NCI-H1105 treated with DMSO at 0.1 percent for 48 hours (cell line): Measurements from ENCODE around the gene CYP46A1.

Experiments
- DNase-seq: peaks from one replicate; lab custom pipeline; 2025; lab: John Stamatoyannopoulos, UW

CYP46A1 gene

DNA sequence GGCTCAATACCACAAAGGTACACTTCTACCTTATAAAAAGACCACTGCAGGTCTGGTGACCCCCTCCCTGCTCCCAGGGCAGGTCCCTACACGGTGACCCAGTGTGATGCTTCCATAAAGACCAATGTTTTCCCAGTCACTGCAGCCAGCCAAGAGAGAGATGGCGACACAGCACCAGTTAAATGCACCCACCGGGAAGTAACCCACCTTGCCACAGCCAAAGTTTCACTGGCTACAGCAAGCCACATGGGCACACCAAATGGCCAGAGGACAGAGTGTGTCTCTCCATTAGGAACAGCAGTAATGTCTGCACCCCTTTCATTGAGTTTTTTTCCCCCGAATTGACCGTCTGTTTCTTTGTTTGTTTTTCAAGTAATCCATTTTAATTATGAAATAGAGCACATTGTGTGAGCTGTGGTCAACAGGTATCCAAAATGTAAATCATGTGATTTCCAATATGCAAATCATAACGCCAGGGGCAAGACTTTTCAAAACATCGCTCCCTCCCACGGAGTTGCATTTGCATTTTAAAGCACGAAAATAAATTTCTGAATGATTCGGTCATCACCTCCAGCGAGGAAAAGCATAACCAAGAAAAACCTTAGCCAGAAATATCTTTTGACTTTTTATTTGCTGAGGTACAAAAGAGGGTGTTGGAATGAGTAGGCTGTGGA is 60.2 kb downstream of the CYP46A1 start:
- DNase-seq: no peak

DNA sequence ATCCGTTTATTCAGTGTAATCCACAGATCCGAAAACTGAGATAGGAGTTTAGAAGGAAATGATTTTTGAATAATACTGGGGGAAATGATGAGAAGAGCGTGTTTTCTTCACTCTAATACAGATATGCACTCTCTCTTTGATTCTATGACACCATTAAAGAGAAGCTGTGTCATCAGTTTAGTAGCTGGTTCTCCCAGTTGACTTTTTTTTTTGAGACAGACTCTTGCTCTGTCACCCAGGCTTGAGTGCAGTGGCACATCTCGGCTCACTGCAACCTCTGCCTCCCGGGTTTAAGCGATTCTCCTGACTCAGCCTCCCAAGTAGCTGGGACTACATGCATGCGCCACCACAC is 60.8 kb downstream of the CYP46A1 start:
- DNase-seq: no peak

DNA sequence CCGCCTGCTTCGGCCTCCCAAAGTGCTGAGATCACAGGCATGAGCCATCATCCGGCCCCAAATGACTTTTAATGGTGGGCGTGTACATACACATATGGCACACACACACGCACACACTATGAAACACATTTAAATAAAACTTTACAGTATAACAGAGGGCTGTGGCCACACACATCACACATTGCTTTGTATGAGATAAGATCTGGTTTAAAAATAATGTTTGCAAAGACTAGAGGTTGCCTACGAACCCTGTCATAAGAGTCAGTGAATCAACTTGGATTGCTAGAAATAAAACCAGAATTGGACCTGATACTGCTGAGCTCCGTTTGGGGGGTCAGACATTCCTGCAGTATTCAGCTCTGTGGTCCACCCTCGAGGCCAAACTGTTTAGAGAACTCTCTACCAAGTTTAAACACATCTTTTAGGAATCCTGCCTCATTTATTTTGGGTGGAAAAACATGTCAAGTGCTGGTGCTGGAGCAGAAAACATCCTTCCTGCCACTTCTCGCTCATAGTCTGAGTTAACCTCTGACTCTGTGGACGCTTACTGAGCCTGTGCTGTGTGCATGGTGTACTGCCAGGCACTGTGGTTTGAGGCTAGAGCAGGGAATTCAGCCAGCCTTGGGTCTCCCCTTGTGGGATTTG is 61.3 kb downstream of the CYP46A1 start:
- no peak for DNase-seq

DNA sequence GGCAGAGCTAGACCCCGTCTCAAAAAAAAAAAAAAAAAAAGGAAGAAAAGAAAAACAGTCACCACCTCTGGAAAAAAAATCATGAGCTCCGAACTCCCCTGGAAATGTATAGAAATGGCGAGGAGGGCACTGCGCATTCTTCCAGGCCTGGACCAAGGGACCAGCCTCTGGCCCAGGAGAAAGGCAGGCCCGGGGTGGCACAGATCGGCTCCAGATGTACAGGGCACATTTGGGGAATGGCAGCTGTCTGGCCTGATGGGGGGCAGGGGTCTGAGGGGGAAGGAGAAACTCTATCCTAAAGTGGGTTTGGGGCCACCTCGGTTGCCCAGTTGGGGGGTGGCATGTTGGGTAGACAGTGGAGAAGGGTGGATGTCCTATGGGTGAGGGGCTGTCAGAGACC is 63.1 kb downstream of the CYP46A1 start:
- no peak for DNase-seq

GRCh38 chr14:99747582-99748330 is 63.7 kb downstream of the CYP46A1 start:
- no peak for DNase-seq

GRCh38 chr14:99748529-99748928 is 64.4 kb downstream of the CYP46A1 start:
- DNase-seq: no peak

DNA sequence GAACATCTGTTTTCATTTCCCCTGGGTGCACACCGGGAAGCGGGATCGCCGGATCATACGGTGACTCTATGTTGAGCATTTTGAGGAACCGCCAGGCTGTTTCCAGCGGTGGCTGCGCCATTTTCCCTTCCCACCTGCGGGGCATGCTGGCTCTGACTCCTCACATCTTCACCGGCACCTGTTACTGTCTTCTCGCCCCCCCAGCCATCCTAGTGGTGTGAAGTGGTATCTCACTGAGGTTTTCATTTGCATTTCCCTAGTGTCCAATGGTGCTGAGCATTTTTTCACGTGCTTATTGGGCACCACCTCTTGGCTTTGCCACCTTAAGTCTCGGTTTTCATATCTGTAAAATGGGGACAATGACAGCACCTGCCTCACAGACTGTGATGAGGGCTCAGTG is 65.0 kb downstream of the CYP46A1 start:
- DNase-seq: no peak

- no peak for DNase-seq
Observed at GRCh38 chr14:99749763-99750715, 65.9 kb downstream of the CYP46A1 start.

DNA sequence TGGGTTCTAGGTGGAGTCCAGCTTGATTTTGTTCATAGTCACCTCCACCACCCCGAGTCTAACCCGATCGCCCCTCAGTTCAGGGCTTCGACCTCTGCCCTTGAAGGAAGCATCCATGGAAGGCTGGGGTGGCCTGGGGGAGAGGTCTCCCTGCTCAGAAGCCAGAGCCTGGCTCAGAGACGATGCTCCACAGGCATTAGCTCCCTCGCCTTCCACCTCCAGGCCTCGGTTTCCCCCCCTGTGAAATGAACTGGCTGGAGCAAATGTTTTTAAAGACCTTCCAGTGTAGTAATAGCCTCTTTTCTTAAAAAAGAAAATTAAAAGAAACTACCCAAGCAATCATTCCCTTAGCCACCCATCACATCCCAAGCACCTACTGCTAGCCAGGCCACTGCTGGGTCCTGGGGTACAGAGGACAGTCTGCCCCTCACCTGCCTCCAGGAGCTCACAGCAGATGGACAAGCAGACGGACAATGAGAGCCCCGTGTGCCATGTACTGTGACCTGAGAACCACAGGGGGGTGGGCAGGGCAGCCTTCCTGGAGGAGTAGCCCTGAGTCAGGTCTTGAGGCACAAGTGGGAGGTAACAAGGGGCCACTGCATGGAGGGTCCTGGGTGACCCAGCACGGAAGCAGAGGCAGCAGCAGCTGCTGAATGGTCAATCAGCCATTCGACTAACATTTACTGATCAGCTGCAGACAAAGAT is 66.8 kb downstream of the CYP46A1 start:
- DNase-seq: no peak

DNA sequence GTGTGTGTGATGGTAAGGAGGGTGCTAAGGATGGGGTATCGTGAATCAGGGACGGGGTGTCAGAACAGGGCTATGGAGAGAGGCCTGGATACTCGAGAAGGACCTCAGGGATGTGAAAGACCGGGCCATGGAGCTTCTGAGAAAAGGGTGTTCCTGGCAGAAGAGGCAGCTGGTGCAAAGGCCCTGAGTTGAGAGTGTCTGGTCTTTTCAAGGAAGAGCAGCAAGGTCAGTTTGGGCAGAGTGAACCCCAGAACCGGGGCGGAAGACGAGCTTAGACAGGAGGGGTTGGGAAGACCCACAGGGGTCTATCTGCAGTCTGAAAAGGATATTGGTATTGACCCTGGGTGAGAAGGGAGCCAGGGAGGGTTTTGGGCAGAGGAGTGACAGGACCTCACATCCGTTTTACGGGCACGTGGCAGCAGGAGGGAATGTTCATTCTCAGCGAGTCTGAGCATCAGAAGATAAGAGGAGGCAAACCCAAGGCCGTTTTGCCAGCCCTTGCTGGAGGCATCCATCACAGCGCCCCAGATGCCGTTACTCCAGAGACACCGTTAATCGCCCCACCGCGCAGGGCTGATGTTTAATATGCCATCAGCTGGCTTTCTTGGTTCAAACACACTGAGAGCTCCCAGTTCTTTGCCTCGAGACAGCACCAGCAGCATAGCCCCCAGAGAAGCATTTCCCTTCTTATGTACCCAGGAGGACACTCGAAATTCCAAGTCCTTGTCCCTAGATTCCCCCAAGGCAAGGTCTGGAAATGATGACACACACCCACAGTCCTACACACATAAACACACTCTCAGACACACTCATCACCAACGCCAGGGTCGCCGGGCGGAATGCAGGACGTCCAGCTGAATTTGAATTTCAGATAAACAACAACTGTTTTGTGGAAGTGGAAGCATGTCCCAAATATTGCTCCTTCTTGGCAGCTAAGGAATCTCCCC is 67.7 kb downstream of the CYP46A1 start:
- DNase-seq: no peak

DNA sequence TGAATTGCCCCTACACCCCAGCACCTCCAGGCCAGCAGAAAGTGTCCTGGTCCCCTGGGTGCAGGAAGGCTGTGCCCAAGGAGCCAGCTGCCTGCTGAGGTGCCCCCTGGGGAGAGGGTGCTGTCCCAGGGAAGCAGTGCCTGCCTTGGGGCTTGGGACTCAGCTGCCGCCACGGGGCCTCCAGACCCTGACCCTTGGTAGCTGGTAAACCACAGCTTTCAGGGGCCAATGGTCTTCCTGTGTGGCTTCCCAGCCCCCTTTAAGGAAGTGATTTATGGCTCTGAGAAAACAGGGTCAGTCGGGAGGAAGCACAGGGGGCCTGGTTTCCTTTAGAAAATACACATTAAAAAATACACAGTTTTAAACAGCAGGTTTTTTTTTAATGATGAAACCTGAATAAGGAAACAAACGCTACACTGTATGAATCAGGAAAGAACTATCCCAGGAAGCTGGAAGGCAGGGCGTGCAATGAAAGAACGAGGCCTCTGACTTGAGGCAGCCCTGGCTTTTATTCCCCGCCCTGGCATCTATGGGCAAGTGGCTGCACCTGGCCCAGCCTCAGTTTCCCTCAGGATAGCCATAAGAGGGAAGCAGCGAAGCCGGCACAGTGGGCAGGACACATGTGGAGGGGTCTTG is 68.5 kb downstream of the CYP46A1 start:
- DNase-seq: no peak

DNA sequence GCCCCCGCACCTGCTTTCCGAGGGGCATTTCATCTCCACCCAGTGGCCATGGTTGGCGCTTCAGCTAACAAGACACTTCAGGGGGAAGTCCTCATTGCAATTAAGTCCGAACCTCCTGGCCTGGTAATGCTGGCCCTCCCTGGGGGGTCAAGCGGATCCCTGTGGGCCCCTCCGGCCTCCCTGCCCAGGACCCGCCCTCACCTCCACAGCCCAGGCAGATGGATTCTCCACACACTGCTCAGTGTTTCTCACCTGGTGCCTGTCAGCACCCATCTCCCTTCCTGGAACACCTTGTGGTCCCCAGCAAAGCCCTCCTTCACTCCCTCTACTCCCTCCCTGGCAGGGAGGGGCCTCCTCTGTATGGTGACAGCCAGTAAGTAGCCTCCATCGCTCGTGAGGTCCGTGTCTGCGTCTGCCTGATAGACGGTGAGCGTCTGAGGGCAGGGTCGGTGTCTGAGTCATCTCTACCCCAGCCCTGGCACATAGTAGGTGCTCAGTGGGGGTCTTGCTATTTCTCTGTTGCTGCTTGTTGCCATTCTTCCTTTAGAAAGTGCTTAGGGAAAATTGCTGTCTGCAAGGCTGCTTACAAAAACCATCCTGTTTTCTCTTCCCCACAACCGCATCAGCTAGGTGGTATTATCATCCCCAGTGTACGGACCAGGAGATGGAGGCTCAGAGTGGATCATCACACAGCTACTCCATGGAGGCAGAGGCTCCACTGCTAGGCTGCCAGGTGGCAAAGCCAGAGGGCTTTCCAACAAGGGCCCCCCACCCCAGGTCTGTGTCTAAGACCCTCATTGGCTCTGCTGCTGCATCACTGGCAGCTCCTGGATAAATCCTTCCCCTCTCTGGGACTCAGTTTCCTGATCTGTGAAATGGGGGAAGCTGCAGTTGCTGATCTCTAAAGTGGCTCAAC is 69.4 kb downstream of the CYP46A1 start:
- DNase-seq: no peak

DNA sequence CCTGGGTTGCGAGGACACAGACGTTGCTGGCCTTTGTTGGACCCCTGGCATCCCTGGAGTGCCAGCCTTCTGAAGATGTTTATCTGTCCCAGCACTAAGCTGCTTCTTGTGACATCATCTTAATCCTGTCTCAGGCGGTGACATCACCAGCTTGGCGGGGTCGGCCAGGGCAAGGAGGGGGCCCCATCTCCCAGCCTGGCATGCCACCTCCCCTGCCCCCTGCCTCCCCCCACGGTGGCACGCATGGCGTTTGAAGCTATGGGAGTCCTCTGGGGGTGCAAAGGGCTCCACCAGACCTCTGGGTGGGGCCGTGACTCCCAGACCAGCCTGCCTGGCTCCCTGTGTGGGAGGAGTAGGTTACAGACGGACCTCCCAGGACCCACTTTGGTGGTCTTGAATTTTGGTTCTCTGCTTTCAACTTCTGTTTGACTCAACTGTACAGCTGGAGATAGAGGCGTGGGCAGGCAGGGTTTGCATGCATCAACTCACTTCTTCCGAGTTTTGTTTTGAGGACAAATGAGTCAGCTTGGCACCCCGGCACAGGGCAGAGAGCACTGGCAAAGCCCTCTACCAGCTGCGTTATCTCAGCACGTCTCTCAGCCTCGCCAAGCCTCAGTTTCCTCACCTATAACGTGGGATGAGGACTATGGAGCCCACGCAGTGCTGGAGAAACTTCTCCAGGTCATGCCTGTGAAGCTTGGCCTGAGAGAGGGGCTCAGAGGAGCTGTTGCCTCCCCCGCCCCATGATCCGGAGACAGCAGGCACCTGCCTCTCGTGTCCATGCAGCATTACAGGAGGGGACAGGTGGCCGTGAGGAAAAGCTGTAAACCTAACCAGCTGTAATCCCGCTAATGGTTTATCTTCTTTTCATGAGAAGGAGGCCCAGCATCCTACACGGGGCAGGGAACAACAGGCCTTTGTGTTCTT is 70.3 kb downstream of the CYP46A1 start:
- DNase-seq: no peak

- DNase-seq: no peak
Observed at GRCh38 chr14:99755068-99755405, 70.9 kb downstream of the CYP46A1 start.

DNA sequence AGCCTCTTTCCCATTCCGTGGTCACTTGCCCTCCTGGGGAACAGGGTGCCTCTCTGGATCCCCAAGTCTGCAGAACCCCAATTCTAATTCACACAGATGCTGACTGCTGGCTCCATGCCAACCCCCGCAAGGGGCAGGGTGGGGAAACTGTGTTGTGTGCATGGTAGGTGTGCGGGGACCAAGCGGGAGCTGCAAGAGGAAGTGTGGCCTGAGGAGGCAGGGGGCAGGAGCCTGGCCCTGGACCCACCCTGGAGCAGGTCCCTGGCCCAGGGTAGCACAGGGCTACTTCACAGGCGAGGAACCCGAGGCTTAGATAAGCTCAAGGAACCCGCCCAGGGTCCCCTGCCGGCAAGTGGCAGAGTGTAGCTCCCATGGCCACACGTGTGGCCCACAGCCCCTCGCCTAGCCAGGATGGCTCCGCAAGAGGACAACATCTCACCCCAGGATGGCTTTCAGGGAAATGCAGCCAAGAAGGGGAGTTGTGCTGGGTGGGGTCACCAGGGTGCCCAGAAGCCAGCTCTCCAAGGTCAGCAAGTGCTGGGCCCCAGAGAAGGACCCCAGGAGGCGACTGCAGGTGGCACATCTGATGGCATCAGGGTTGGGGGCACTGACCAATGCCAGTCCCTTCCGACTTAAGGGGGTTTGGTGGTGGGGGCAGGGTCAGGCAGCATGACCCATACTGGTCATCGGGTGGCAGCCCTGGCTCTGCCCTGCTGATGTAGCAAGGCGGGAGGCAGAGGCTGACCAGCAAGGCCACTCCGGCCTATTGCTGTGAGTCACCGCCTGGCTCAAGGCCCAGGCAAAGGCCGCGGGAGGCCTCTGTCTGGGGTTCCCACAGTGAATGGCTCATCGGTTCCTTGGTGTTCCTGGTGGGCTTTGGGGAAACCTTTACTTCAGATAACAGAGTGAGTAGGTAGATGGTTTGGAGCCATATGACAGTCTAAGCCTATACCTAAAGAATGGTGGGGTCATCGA is 71.8 kb downstream of the CYP46A1 start:
- no peak for DNase-seq

DNA sequence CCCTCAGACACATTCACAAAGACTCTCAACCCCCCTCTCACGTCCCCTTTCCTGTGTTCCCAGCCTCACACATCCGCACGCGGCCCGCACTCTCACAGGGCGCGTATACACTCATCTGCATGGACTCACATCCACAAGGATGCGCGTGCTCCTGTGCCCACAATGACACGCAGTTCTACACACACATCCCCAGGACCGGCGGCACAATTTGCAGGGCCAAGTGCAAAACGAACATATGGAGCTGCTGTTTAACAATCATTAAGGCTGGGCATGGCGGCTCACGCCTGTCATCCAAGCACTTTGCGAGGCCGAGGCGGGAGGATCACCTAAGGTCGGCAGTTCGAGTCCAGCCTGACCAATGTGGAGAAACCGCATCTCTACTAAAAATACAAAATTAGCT is 72.7 kb downstream of the CYP46A1 start:
- DNase-seq: no peak
